Measurements from ENCODE around the gene GNAO1.
A peak's percentile ranks its signal among the peaks of the same experiment; 100 is the strongest.

GNAO1 gene

DNA sequence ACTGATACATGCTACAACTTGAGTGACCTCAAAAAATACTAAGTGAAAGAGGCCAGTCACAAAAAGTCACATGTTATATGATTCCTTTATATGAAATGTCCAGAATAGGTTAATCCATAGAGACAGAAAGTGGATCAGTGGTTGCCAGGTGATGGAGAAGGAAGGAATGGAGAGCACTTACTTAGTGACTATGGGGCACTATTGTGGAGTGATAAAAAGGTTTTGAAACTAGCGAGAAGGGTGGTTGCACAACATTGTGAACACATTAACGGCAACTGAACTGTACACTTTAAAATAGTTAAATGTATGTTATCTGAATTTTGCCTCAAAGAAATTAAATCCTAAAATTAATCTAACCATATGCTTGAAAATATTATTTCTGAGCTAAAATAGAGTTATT lies 208.2 kb downstream of the GNAO1 start:
- no peak overlapping the region for H3K4me3 ChIP-seq
- no peaks in the 10 kb centered on the region for H3K27me3 ChIP-seq (ENCODE audit: low read depth)
- no peak for DNase-seq (ENCODE audit: low spot score in 2 of 2)
- in situ Hi-C loops (cut with MboI; ENCODE audit: low sequenced_read_pairs) = no loop called here
- peaks cover 41% of the 10 kb centered on the region for H3K36me3 ChIP-seq (replicated peaks)
- no peaks in the 10 kb centered on the region for H3K4me1 ChIP-seq
- no peaks in the 10 kb centered on the region for H3K9me3 ChIP-seq

DNA sequence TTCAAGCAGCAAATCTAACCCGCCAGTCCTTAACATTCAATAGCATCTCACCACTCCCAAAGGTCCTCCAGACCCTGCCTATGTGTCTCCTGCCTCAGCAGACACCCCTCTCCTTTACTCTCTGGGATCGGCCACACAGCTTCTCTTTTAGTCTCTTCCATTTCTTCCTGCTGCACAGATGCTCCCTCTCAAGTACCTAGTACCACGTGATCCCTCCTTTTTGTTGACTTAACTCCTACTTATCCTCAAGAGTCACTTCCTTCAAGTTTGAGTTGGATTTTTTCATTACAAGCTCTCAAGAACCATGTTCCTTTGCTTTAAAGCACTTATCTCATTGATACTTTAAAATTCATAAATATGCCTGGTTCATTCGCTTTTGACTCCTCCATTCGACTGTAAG lies 209.2 kb downstream of the GNAO1 start:
- in situ Hi-C loops (cut with MboI; ENCODE audit: low sequenced_read_pairs) = no loop called here
- H3K36me3 ChIP-seq (replicated peaks) = peaks cover 49% of the 10 kb centered on the region
- no peak overlapping the region for H3K4me3 ChIP-seq
- no peak for DNase-seq (ENCODE audit: low spot score in 2 of 2)
- H3K4me1 ChIP-seq = no peaks in the 10 kb centered on the region
- no peaks in the 10 kb centered on the region for H3K9me3 ChIP-seq
- H3K27me3 ChIP-seq (ENCODE audit: low read depth) = no peaks in the 10 kb centered on the region

DNA sequence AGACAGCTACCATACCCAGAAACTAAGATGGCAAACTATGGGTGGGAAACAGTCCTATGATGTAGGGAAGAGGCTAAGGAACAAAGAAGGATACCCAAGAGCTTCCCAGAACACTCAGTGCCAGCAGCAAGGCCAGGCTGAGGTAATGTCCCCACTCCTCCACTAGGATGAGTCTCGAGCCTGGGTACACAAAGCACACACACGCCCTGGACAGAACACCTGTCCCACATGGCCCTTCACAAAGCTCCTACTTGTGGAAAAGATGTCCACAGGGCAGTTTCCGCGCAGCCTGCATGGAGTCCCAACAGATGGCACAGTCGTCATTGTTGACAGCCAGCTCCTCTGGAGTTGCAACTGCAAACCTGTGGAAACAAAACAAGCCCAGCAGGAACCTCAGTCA lies 210.2 kb downstream of the GNAO1 start:
- in situ Hi-C loops (cut with MboI; ENCODE audit: low sequenced_read_pairs) = no loop called here
- no peaks in the 10 kb centered on the region for H3K27me3 ChIP-seq (ENCODE audit: low read depth)
- no peaks in the 10 kb centered on the region for H3K4me1 ChIP-seq
- peaks cover 50% of the 10 kb centered on the region for H3K36me3 ChIP-seq (replicated peaks)
- no peaks in the 10 kb centered on the region for H3K9me3 ChIP-seq
- H3K4me3 ChIP-seq = no peak overlapping the region
- DNase-seq (ENCODE audit: low spot score in 2 of 2) = peak in 1 of 2 experiments; percentile 35

DNA sequence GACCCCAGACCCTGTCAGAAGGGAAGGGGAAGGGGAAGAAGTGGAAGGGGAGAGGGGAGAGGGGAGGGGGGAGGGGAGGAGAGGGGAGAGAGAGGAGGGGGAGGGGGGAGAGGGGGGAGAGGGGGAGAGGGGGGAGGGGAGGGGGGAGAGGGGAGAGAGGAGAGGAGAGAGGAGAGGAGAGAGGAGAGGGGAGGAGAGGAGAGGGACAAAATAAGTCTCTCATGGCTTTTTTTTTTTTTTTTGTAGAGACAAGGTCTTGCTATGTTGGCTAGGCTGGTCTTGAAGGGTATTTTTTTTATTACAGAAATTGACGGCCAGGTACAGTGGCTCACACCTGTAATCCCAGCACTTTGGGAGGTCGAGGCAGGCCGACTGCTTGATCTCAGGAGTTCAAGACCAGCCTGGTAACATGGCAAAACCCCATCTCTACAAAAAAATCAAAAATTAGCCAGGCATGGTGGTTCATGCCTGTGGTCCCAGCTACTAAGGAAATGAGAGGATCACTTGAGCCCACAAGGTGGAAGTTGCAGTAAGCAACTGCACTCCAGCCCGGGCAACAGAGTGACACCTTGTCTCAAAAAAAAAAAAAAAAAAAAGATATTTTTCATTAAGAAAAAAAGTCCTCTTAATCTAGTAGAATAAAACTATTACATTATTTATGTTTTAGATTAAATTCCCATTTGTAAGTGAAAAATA lies 214.8 kb downstream of the GNAO1 start:
- no peak for DNase-seq (ENCODE audit: low spot score in 2 of 2)
- H3K4me1 ChIP-seq = no peaks in the 10 kb centered on the region
- H3K36me3 ChIP-seq (replicated peaks) = peaks cover 53% of the 10 kb centered on the region
- H3K27me3 ChIP-seq (ENCODE audit: low read depth) = no peaks in the 10 kb centered on the region
- H3K4me3 ChIP-seq = no peak overlapping the region
- in situ Hi-C loops (cut with MboI; ENCODE audit: low sequenced_read_pairs) = no loop called here
- no peaks in the 10 kb centered on the region for H3K9me3 ChIP-seq

Measured in HAP-1 (cell line).